Measurements from ENCODE around the gene KLKB1.
"Not testable (repeated sequence)": the region's sequence is repeated elsewhere in the genome, so short reads cannot be mapped to it uniquely, and the experiment has no call there.

The KLKB1 gene

GRCh38 chr4:186234367-186234766 lies 7.1 kb downstream of the KLKB1 start:
- Histone ChIP-seq H3K9me3 (ENCODE audit: severe bottlenecking) (no peaks in the 10 kb centered on the region), H3K27ac (ENCODE audit: poor library complexity, severe bottlenecking) (no peak overlapping the region), H3K4me1 (ENCODE audit: insufficient read depth, poor library complexity, severe bottlenecking) (no peaks in the 10 kb centered on the region), H3K27me3 (ENCODE audit: insufficient read depth, poor library complexity, severe bottlenecking) (no peaks in the 10 kb centered on the region), H3K4me3 (ENCODE audit: severe bottlenecking) (no peak overlapping the region), H3K36me3 (ENCODE audit: low read depth) (no peaks in the 10 kb centered on the region)
- no peak for TF ChIP-seq CTCF (IDR thresholded peaks at IDR 0.05; ENCODE audit: poor library complexity, severe bottlenecking)
- ATAC-seq (ENCODE audit: low read depth) (no peak), DNase-seq (ENCODE audit: low spot score) (no peak)

GRCh38 chr4:186236126-186236525 lies 8.8 kb downstream of the KLKB1 start:
- Histone ChIP-seq H3K4me1 (ENCODE audit: insufficient read depth, poor library complexity, severe bottlenecking) (no peaks in the 10 kb centered on the region), H3K27me3 (ENCODE audit: insufficient read depth, poor library complexity, severe bottlenecking) (no peaks in the 10 kb centered on the region), H3K36me3 (ENCODE audit: low read depth) (no peaks in the 10 kb centered on the region), H3K27ac (ENCODE audit: poor library complexity, severe bottlenecking) (no peak overlapping the region), H3K4me3 (ENCODE audit: severe bottlenecking) (no peak overlapping the region), H3K9me3 (ENCODE audit: severe bottlenecking) (no peaks in the 10 kb centered on the region)
- no peak for TF ChIP-seq CTCF (IDR thresholded peaks at IDR 0.05; ENCODE audit: poor library complexity, severe bottlenecking)
- DNase-seq (ENCODE audit: low spot score), result no peak
- no peak for ATAC-seq (ENCODE audit: low read depth)

- Histone ChIP-seq H3K27me3 (ENCODE audit: insufficient read depth, poor library complexity, severe bottlenecking) (no peaks in the 10 kb centered on the region), H3K36me3 (ENCODE audit: low read depth) (no peaks in the 10 kb centered on the region), H3K4me1 (ENCODE audit: insufficient read depth, poor library complexity, severe bottlenecking) (no peaks in the 10 kb centered on the region), H3K27ac (ENCODE audit: poor library complexity, severe bottlenecking) (no peak overlapping the region), H3K4me3 (ENCODE audit: severe bottlenecking) (no peak overlapping the region), H3K9me3 (ENCODE audit: severe bottlenecking) (no peaks in the 10 kb centered on the region)
- ATAC-seq (ENCODE audit: low read depth), result no peak
- no peak for TF ChIP-seq CTCF (IDR thresholded peaks at IDR 0.05; ENCODE audit: poor library complexity, severe bottlenecking)
- DNase-seq (ENCODE audit: low spot score), result no peak
These were observed 13.1 kb downstream of the KLKB1 start for GRCh38 chr4:186240452-186240847.

DNA sequence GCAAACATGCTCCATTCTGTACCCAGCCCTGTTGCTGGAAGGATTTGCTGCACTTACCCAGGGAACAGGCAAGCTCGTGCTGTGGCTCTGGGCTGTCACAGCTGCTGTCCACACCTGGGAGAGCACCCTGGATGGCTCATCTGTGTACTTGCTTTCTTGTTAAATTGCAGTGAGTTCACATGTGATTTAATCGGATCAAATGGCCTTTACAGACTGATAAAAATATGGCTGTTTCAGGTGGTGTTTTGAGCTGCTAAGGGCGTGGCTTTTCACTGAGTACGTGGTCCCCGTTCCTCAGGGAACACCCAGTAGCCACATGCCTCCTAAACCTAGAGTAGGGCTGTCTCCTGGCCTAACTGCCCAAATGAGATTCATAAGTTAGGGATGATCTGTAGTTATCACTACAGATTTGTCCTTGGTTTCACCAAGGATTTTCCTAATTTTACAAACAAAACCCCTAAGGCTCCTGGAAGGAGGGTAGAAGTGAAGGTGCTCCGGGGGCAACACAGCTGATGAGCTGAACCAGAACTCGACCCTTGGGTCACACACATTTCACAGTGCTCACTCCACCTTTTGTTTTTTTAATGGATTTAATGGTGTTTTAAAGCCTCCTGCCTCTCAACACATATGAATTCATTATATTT lies 13.7 kb downstream of the KLKB1 start:
- Histone ChIP-seq H3K27ac (ENCODE audit: poor library complexity, severe bottlenecking) (no peak overlapping the region), H3K4me1 (ENCODE audit: insufficient read depth, poor library complexity, severe bottlenecking) (no peaks in the 10 kb centered on the region), H3K36me3 (ENCODE audit: low read depth) (no peaks in the 10 kb centered on the region), H3K4me3 (ENCODE audit: severe bottlenecking) (no peak overlapping the region), H3K27me3 (ENCODE audit: insufficient read depth, poor library complexity, severe bottlenecking) (no peaks in the 10 kb centered on the region), H3K9me3 (ENCODE audit: severe bottlenecking) (no peaks in the 10 kb centered on the region)
- DNase-seq (ENCODE audit: low spot score), result no peak
- TF ChIP-seq CTCF (IDR thresholded peaks at IDR 0.05; ENCODE audit: poor library complexity, severe bottlenecking), result no peak
- ATAC-seq (ENCODE audit: low read depth), result no peak

DNA sequence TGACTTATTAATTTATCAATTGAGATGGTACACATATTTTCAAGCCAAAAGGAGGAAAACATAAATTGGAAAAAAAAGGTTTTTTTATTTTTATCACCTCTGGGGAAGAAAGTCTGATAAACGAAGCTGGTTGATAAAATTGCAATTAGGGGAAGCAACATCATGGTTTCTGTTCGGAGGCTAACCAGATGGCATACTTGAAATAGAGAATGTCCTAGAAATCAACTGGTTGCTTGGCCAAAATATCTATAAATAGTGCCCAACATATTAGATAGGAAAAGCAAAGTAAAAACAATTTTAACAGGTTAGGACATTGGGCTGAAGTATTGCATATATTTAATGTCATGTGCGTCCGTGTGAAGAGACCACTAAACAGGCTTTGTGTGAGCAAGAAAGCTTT lies 14.3 kb downstream of the KLKB1 start:
- H3K4me1 ChIP-seq (ENCODE audit: insufficient read depth, poor library complexity, severe bottlenecking), result no peaks in the 10 kb centered on the region
- H3K4me3 ChIP-seq (ENCODE audit: severe bottlenecking), result no peak overlapping the region
- no peak overlapping the region for H3K27ac ChIP-seq (ENCODE audit: poor library complexity, severe bottlenecking)
- ATAC-seq (ENCODE audit: low read depth) (no peak), DNase-seq (ENCODE audit: low spot score) (no peak)
- H3K27me3 ChIP-seq (ENCODE audit: insufficient read depth, poor library complexity, severe bottlenecking), result no peaks in the 10 kb centered on the region
- TF ChIP-seq CTCF (IDR thresholded peaks at IDR 0.05; ENCODE audit: poor library complexity, severe bottlenecking), result no peak
- H3K9me3 ChIP-seq (ENCODE audit: severe bottlenecking), result no peaks in the 10 kb centered on the region
- no peaks in the 10 kb centered on the region for H3K36me3 ChIP-seq (ENCODE audit: low read depth)

GRCh38 chr4:186242031-186242430 lies 14.7 kb downstream of the KLKB1 start:
- not testable (repeated sequence) for DNase-seq (ENCODE audit: low spot score); H3K4me3 ChIP-seq (ENCODE audit: severe bottlenecking); ATAC-seq (ENCODE audit: low read depth); H3K27ac ChIP-seq (ENCODE audit: poor library complexity, severe bottlenecking); H3K36me3 ChIP-seq (ENCODE audit: low read depth); H3K4me1 ChIP-seq (ENCODE audit: insufficient read depth, poor library complexity, severe bottlenecking); H3K27me3 ChIP-seq (ENCODE audit: insufficient read depth, poor library complexity, severe bottlenecking); H3K9me3 ChIP-seq (ENCODE audit: severe bottlenecking)
